Skeletal muscle cell (primary cell): ENCODE results near the gene UBE2E2.

Experiments
- DNase-seq: peaks from one replicate; pipeline ENCODE4 v3.0.0-alpha.2; 2010; ENCODE audit warnings: low read depth
- H3K4me3 ChIP-seq: 2 replicates; pipeline ENCODE4 v1.5.1; 2011; ENCODE audit warnings: low read depth, mild to moderate bottlenecking, control low read depth, low read length, moderate library complexity

The UBE2E2 gene

DNA sequence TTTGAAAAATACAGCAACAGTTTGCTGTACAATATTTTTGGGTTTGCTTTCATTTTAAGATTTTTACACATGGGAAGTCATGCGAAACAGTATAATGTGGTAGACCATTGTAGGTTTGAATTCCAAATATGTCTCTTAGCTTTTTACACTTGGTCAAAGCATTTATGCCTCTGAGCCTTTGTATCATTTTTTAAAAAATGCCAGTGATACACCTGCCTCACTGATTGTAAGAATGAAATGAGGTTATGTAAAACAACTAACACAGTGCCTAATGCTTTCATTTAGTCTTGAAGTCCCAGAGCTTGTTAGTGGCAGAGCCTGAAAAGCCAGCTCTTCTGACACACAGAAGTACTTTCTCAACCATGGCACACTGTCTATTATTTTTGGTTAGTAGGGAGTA, 202.0 kb downstream of the UBE2E2 start:
- DNase-seq, result no peak
- H3K4me3 ChIP-seq, result no peak overlapping the region

DNA sequence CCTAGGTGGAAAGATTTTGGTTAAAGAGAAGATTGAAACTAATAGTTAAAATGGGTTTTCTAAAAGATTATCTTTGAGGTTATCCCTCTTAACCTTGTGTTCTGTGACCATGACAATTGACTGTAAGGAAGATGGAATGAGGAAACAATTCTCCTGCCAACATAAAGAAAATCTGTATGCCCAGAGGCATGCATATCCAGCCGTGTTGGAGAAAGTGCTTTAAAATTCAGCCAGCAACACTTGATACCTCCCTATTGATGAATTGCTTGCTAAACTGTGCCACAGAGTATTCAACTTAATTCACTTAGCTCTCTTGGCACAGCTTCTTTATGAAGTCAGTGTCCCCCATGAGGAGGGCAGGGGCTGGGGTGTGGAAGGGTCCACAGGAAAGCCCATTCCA, 203.5 kb downstream of the UBE2E2 start:
- peak; percentile 4 for DNase-seq

DNA sequence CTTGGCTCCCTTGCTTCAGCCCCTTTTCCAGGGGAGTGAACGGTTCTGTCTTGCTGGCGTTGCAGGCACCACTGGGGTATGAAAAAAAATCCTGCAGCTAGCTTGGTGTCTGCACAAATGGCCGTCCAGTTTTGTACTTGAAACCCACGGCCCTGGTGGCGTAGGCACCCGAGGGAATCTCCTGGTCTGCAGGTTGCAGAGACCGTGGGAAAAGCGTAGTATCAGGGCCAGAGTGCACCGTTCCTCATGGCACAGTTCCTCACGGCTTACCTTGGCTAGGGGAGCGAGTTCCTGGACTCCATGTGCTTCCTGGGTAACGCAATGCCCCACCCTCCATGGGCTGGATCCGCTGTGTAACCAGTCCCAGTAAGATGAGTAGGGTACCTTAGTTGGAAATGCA, 214.9 kb downstream of the UBE2E2 start:
- DNase-seq, result no peak
- H3K4me3 ChIP-seq, result no peak overlapping the region

More for the DNA sequence above, 203.5 kb downstream of the UBE2E2 start:
- no peak overlapping the region for H3K4me3 ChIP-seq

DNA sequence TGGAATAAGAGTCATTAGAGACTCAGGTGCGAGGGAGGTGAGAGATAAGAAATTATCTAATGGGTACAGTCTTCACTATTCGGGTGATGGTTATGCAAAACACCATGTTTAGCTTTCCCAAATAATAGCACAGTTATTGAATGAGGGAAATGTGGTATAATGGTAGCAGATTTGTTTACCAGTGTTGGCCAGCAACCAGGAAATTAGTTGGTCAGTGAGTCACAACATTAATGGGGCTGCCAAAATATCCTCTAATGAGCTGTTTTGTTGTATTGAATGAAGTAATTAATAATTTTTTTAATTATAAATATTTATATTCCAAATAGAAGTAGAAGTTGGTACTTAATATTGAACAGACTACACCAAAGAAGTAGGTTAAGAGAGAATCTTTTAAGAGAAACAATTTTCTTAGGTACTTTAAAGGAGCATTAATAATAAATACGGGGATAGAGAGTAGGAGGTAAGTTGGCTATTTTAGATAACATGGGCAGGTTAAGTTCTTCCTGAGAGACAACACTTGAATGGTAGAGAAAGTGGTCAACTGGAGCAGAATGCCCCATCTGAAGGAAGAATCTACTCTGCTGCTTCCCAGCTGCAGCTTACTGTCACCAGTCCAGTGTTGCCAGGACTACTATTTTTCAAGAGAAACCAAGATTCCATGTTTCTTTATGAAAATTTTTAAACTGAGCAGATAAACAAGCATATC, 218.8 kb downstream of the UBE2E2 start:
- DNase-seq, result no peak
- no peak overlapping the region for H3K4me3 ChIP-seq

DNA sequence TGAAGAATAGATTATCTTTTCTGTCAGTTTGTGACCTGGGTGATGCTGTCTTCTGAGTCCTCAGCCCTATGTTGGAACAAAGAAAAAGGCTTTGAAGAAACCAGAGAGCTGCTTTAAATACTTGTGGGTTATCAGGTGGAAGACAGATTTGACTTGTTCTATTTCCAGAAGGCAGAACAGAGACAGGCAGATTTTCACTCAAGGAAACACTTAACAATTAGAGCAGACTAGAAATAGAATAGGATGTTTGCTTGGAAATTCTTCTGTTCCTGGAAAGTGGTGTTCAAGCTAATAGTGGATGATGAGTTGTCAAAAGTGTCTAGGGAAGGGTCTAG, 219.4 kb downstream of the UBE2E2 start:
- DNase-seq, result no peak
- H3K4me3 ChIP-seq, result no peak overlapping the region

DNA sequence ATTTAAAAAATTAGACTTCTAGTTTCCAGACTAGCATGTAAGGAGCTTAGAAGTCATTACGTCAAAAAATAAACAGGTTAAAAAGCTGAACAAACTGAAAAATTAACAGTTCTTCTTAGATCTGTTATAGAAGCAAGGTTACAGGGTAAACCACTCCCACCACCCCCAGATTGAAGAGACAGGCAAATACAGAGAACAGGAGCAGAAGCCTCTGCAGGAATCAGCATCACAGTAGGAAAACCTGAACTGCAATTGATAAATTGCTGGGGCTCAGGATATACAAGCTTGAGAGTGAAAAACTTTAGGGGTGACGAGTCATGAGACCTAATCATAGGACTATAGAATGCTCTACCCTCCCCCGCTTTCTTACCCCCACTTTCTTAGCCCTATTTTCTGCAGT, 222.3 kb downstream of the UBE2E2 start:
- DNase-seq, result no peak
- no peak overlapping the region for H3K4me3 ChIP-seq

DNA sequence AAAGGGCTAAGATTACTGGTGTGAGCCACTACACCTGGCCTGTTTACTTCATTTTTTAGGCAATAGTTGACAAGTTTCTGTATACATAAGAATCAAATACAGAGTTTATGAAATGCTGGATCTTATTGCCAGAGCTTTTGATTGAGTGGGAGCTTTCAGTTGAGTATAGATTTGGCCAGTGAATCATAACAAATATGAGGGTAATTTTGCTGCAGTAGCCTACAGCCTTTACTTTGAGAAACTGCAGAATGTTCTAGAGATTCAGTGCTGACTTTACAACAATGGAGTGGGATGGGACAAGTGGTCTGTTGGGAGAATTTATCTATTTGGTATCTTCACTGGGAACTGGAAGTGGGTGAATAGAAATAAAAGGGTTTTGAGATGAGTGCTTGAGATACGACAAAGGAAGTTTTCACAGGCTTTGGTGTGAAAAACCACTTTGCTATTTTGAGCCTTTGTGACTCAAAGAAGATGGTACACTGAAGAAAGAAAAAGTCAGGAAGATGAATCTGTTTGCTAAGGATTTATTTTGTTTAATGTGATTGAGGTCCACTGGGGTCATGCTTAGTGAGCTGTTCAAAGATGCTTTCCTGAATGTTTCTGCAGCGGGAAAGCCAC, 227.8 kb downstream of the UBE2E2 start:
- no peak for DNase-seq
- H3K4me3 ChIP-seq, result no peak overlapping the region

DNA sequence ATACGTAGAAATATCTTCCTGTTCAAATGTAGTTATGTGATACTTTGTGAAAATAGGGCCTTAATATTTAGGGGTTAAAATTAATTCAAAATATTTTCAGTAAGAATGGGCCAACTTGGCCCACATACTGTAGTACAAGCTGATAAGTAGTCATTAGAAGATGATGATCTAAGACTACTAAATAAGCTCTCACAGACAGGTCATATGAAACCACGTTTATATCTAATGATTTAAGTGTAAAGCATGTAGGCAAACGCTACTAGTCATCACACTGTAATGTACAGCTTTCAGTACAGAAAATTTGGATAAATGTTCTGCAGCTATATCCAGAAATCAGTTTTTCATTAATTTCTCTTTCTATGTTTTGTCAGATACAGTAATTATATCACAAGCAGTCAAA, 228.6 kb downstream of the UBE2E2 start:
- no peak for DNase-seq
- H3K4me3 ChIP-seq, result no peak overlapping the region

DNA sequence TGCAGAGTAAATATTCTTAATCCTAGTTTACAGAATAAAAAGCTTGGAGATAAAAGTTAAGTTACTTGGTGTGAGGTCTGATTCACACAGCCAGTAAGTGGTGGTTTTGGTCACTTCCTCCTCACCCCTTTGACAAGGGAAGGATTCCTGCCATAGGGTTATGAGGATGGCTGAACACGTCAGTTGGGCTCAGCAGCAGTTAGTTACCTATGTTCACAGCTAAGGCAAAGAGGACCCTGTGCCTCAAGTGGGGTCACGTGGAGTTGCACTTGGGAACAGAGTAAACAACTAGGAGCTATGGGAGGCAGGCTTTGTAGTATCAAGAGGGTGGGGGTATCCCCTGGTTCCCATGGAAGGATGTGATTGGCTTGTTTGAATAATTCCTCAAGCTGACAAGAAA, 232.2 kb downstream of the UBE2E2 start:
- DNase-seq, result no peak
- H3K4me3 ChIP-seq, result no peak overlapping the region

DNA sequence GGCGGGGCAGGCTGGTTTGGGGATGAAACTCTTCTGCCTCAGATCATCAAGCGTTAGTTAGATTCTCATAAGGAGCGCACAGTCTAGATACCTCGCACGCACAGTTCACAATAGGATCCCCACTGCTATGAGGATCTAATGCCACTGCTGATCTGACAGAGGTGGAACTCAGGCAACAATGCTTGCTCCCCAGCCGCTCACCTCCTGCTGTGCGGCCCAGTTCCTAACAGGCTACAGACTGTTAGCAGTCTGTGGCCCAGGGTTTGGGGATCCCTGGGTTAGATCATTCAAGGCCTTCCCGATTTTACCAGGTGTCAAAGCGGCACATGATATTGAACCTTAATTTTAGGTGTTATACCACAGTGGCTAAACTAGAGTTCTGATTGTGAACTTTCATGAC, 232.8 kb downstream of the UBE2E2 start:
- DNase-seq, result no peak

DNA sequence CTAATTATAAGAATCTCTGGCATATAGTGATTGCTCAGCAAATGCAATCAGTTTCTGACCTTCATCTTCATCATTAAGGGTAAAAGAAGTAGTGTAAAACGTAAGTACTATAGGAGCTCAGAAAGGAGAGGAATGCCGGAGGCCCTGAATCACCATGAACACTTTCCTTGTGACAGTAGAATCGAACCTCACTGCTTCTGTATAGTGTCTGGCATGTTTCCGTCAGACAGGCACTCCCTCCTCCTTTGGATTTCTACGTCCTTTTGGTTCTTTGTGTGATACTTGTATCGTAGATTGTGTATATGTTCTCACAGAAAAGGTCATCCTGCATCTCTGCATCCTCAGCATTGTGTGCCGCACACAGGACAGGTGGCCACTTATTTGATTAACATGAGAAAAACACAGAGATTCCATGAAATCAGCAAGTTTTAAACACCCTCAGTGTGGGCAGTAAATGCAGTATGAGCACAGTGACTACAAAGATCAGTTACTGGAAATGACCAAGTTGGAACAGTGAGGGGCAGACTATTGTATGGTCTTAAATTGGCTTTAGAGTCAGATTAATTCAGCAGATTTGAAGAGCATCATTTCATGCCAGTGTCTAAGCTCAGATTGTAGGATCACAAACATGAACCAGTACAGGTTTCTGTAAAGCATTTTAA, 234.5 kb downstream of the UBE2E2 start:
- H3K4me3 ChIP-seq, result no peak overlapping the region
- no peak for DNase-seq

More for the DNA sequence above, 232.8 kb downstream of the UBE2E2 start:
- no peak overlapping the region for H3K4me3 ChIP-seq

DNA sequence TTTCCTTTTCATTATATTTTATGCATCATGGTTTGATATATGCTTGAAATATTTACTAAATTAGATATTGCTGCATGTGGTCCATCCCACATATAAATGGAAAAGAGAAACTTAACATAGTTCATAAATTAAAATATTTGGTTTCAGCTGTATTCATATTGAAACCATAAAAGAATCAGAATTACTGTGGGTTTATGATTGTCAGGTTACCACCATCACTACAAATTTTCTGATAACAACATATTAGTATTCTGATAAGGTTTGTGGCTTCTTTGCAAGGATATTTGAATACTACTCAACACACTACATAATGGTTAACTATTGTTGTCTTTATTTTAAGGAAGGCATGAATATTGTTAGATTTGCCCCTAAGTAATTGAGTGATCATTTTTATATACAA, 235.5 kb downstream of the UBE2E2 start:
- DNase-seq, result no peak
- H3K4me3 ChIP-seq, result no peak overlapping the region

DNA sequence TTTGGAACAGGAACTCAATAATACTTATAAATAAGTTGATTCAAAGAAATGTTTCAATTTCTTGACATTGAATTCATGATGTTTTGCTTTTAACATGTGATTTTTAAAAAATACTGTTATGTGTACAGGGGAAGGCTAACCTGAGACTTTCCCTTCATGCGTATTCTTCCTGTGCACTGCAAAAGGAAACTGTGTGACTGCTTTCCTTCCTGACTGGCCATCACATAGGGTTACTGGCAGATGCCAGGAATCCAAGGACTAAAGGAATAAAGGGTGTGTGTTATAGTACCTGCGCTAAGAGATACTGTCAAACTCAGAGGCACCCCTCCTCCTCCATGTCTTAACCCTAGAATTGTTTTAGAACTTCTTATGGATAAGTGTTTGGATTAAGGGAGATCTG, 236.0 kb downstream of the UBE2E2 start:
- no peak for DNase-seq
- H3K4me3 ChIP-seq, result no peak overlapping the region

DNA sequence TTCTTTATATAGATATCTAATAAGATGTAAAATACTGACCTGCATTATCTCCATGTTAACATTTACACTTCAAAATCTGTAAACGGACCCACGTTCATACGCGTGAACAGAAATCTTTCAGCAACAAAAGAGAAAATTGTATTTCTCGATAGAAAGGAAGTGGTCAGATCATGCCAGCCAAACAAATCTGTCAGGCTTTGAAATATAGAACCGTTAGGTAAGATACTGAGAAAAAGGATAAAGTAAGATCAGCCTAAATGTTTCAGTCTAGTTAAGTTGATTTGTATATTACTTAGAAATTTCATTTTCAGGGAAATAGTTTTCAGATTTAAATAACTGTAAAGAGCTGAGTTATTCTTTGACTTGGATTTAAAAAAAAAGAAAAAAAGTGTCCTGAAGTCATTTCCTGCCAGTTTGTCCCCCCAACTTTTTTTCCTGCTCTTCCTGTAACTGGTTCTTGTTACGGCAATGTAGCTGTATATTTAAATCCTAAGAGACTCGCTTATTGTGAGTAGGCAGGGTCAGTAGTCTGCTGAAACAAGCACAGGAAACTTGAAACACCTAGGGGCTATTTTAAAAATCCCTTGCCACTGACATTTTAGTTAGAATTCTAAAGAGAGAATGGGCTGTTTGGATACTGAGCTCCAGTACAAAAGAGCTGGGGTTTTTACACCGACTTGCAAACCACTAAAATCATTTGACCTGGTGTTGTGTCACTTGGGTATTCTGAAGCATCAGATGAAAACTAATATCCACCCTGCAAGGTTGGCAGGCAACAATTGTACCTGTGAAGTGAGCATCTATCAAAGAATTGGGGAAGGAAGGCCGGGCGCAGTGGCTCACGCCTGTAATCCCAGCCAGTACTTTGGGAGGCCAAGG, 237.5 kb downstream of the UBE2E2 start:
- no peak overlapping the region for H3K4me3 ChIP-seq
- no peak for DNase-seq

DNA sequence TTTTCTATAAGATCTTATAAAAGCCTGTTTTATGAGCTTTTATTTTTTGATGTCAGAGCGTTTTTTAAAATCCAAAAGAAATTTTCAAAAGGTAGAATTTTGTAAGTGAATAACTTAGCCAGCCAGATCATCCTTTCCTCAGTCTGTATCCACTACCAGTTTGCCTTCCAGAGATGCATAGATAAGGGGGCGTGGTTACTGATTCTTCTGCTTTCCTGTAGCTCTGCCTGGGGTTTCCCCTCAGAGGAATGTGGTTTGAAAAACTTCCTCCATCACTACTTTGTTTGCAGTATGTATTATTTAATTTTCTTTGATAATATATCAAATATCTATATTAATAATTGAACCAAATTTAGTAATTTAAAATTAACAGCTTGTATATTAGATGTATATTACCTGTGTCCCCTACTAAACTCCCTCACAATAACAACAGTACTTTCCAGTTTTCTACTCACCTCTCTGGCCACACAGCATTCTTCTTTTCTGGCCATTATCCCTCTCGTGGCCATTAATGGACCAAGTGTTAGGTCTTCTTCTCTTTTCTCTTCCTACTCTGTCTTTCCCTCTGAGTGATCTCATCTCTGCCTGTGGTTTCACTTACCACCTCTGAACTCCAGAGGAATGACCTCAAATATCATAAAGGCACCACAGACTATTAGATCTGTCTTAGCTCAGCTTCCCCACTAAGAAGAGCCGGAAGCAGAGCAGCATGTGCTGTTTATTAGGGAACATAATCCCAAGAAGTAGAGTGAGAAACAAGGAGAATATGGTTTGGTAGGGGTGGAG, 239.7 kb downstream of the UBE2E2 start:
- H3K4me3 ChIP-seq, result no peak overlapping the region
- peak; percentile 28 for DNase-seq

DNA sequence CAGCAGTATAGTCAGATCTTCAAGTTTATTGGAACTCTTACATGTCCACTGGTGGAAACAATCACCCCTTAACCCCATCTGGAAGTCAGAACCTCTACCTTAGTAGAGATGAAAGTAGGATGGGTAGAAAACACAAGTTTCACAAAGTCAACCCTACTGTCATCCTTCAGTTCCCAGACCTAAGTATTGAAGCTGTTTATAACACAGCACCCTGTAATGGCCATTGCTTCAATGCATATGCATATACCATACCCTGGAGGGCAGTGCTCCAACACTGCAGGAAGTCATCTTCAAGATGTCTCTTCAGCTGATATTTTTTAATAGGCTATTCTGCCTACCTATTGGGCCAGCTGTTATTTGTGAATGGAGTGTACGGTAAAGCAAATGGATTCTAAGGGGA, 241.3 kb downstream of the UBE2E2 start:
- H3K4me3 ChIP-seq, result no peak overlapping the region
- no peak for DNase-seq

DNA sequence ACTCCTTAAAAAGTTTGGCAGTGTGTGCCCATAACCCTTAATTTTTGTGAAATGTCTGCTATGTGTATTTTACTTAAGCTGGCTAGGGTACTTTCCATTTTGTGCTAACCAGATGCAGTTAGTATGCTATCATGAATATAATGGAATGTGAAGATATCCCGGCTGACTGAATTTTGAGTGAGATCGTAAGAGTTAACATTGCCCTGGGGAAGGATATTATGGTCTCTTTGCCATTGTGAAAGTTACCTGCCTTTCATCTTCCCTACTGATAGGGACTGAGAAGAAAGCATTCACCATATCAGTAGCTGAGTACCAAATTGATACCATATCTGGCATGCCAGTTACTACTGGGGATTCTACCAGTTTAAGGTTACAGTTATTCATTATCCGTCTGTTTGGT, 243.2 kb downstream of the UBE2E2 start:
- no peak overlapping the region for H3K4me3 ChIP-seq
- DNase-seq, result no peak

DNA sequence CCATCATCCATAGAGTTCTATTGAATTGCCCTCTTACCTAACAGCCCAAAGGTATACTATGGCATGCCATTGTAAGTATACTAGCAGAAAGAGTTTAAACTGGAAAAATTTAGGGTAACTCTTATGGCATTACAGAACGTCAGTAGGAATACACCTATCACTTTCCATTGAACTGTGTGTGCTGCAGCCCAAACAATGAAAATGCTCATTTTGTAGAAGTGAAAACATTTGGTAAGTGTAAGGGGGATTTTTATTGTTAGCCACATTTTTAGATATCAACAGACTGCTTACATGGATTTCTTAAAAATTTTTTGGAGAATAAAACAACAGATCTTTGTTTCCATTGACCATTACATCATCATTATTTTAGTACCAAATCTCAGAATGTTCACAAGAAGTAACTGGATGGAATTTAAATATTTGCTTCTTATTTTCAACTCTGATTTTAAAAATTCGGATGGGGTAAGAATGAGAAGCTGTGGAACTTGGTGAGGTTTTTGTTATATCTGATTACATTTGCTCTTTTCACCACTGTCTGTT, 245.9 kb downstream of the UBE2E2 start:
- no peak overlapping the region for H3K4me3 ChIP-seq
- DNase-seq, result no peak

DNA sequence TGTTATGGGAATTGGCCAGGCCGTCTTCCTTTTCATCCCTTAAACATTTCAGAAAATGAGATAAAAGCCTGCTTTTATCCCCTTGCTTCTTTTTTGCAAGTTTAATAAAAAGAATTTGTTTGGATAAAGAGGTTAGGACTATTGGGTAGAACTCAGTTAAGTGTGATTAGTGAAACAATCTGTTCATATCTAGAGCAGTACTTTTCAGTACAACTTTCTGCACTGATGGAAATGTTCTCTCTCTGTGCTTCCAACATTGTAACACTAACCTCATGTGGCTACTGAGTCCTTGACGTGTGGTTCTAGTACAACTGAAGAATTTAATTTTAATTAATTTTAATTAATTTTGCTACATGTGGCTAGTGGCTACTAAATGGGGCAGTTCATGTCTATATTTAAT, 246.9 kb downstream of the UBE2E2 start:
- no peak overlapping the region for H3K4me3 ChIP-seq
- DNase-seq, result no peak
